Measurements from ENCODE around the gene NARF. TPM values are rescaled to one million over a fixed set of nuclear protein-coding genes. Genes with fewer than 3 reads are reported as not detected.
"Not testable (repeated sequence)": the region's sequence is repeated elsewhere in the genome, so short reads cannot be mapped to it uniquely, and the experiment has no call there.

Gene NARF
- total RNA-seq, 1 experiment from 2014 or later = 62.8 TPM

DNA sequence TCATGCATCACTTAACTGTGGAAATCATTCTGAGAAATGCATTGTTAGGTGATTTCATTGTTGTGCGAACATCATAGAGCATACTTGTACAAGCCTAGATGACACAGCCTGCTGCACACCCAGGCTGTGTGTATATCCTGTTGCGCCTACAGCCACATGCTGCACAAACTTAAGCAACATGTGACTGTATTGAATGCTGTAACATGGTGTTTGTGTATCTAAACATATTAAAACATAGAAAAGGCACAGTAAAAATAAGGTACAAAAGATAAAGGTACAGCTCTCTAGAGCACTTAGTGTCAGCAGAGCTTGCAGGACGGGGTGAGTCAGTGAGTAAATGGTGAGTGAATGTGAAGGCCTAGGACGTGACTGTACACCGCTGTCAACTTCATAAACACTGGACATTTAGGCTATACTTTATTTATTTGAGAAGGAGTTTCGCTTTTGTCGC is 72.9 kb downstream of the NARF start:
- DNase-seq (ENCODE audit: low read depth) = peak; percentile 61

GRCh38 chr17:82534401-82534812 is 75.9 kb downstream of the NARF start:
- no peak for DNase-seq (ENCODE audit: low read depth)

- peak; percentile 14 for DNase-seq (ENCODE audit: low read depth)
Observed at GRCh38 chr17:82536512-82537201, 78.1 kb downstream of the NARF start.

- not testable (repeated sequence) for DNase-seq (ENCODE audit: low read depth)
Observed at GRCh38 chr17:82537228-82537627, 78.7 kb downstream of the NARF start.

DNA sequence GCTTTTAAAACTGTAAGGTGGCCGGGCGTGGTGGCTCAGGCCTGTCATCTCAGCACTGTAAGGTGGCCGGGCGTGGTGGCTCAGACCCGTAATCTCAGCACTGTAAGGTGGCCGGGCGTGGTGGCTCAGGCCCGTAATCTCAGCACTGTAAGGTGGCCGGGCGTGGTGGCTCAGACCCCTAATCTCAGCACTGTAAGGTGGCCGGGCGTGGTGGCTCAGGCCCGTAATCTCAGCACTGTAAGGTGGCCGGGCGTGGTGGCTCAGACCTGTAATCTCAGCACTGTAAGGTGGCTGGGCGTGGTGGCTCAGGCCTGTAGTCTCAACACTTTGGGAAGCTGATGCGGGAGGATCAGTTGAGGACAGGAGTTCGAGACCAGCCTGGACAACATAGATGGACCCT is 80.5 kb downstream of the NARF start:
- DNase-seq (ENCODE audit: low read depth) = not testable (repeated sequence)

Other genes starting within 250 kb of the NARF start
- gene CCDC57, start 245.9 kb upstream of the NARF start, total RNA-seq (2014; rRNA removed) = 11.0 and 13.5 TPM in 2 replicates
- 497 and 711 TPM in 2 replicates for gene SLC16A3, start 229.7 kb upstream of the NARF start, total RNA-seq (2014; rRNA removed)
- gene CSNK1D, start 185.0 kb upstream of the NARF start, total RNA-seq (2014; rRNA removed) = 38.9 and 51.3 TPM in 2 replicates
- 0.92 and 1.6 TPM in 2 replicates for gene CD7, start 141.1 kb upstream of the NARF start, total RNA-seq (2014; rRNA removed)
- 139 and 147 TPM in 2 replicates for gene SECTM1, start 125.0 kb upstream of the NARF start, total RNA-seq (2014; rRNA removed)
- 0.06 TPM in 2 replicates for gene TEX19, start 99.5 kb upstream of the NARF start, total RNA-seq (2014; rRNA removed)
- 0.11 TPM in 1 of 2 replicates, not detected in the other for gene UTS2R, start 87.0 kb upstream of the NARF start, total RNA-seq (2014; rRNA removed)
- gene HEXD, start 40.4 kb upstream of the NARF start, total RNA-seq (2014; rRNA removed) = 12.0 and 14.6 TPM in 2 replicates
- gene OGFOD3, start 40.2 kb upstream of the NARF start, total RNA-seq (2014; rRNA removed) = 28.7 and 45.0 TPM in 2 replicates
- 83.5 and 107 TPM in 2 replicates for gene CYBC1, start 8.0 kb upstream of the NARF start, total RNA-seq (2014; rRNA removed)
- 24.8 and 31.5 TPM in 2 replicates for gene FOXK2, start 61.0 kb downstream of the NARF start, total RNA-seq (2014; rRNA removed)
- gene WDR45B, start 189.7 kb downstream of the NARF start, total RNA-seq (2014; rRNA removed) = 90.8 and 116 TPM in 2 replicates
- 15.6 and 17.9 TPM in 2 replicates for gene RAB40B, start 240.0 kb downstream of the NARF start, total RNA-seq (2014; rRNA removed)

Measured in LHCN-M2 (cell line).